Spinal cord (tissue), 10 donors: ENCODE data around the gene TAX1BP1. TPM values are rescaled to one million over a fixed set of nuclear protein-coding genes. Genes with fewer than 3 reads are reported as not detected.

ENCODE experiments used
- DNase-seq, 6 donors: peaks; one replicate each; pipeline versions ENCODE4 v3.0.0 to v3.0.0-alpha.2; 2013 to 2015; ENCODE audit warnings: low spot score in 6 of 6, low read depth in 4 of 6
- H3K27ac ChIP-seq: one replicate; pipeline ENCODE4 v1.5.1; 2013; ENCODE audit warnings: low read depth, low read length, control low read depth
- H3K27me3 ChIP-seq: one replicate; pipeline ENCODE4 v1.6.1; 2013; ENCODE audit warnings: low read length; ENCODE audit not compliant: control insufficient read depth, insufficient read depth
- H3K36me3 ChIP-seq: one replicate; pipeline ENCODE4 v1.6.1; 2013; ENCODE audit warnings: low read length; ENCODE audit not compliant: control insufficient read depth, insufficient read depth
- H3K4me1 ChIP-seq: one replicate; pipeline ENCODE4 v1.6.1; 2013; ENCODE audit warnings: low read length; ENCODE audit not compliant: control insufficient read depth, insufficient read depth
- H3K4me3 ChIP-seq: one replicate; pipeline ENCODE4 v1.5.1; 2013; ENCODE audit warnings: low read depth, low read length, control low read depth
- H3K9me3 ChIP-seq: one replicate; pipeline ENCODE4 v1.6.1; 2013; ENCODE audit warnings: low read length; ENCODE audit not compliant: control insufficient read depth, insufficient read depth
- WGBS: methylation state at CpG from one replicate; pipeline ENCODE4 v1.1.5; 2013; ENCODE audit warnings: missing lambda C conversion rate; ENCODE audit not compliant: insufficient coverage; 5-methylcytosine and 5-hydroxymethylcytosine counted together
- long read RNA-seq, 4 donors: transcript quantifications; one replicate each; lab custom pipeline, GENCODE V29; 2026
- polyA plus RNA-seq, 2 donors: library from polyadenylated mRNA; unstranded; fragments of 120-200 nt; gene quantifications; one replicate each; pipeline ENCODE4 v1.2.1, GENCODE V29; 2013; ENCODE audit not compliant: insufficient read length in 2 of 2
- total RNA-seq, 2 donors: library from RNA; depleted of rRNA in 1 of 2; stranded (reverse); fragments of 120-200 nt in 1 of 2; fragments of >200 nt in 1 of 2; gene quantifications; one replicate each; pipeline versions ENCODE4 v1.2.3 to v1.2.4, GENCODE V29; 2013 to 2014
- donor health status: healthy.

TAX1BP1 gene
- total RNA-seq = 100 to 1,000 TPM in 1 of 2 donors, 10 to 100 TPM in 1; 98.5 to 119 TPM
- 100 to 1,000 TPM in 1 of 2 donors, 10 to 100 TPM in 1; 91.2 to 115 TPM for polyA plus RNA-seq
- long read RNA-seq, donor 1, transcript TAX1BP1-201 (17 exons, 2,478 nt) = major isoform, 24 of 79 reads
- long read RNA-seq, donor 1, transcript TAX1BP1-202 (17 exons, 2,892 nt) = minor isoform, 5 of 79 reads
- long read RNA-seq, donor 1, partial matches to known transcripts = 49 of 79 reads
- long read RNA-seq, donor 1, other reads (novel, unspliced or antisense) = 0 of 79 reads
- long read RNA-seq, donor 2, partial matches to known transcripts = 37 of 39 reads
- long read RNA-seq, donor 2, other reads (novel, unspliced or antisense) = 0 of 39 reads
- long read RNA-seq, donor 3, transcript TAX1BP1-201 (17 exons, 2,478 nt) = major isoform, 5 of 56 reads
- long read RNA-seq, donor 3, partial matches to known transcripts = 46 of 56 reads
- long read RNA-seq, donor 3, other reads (novel, unspliced or antisense) = 0 of 56 reads
- long read RNA-seq, donor 4, partial matches to known transcripts = 36 of 41 reads
- long read RNA-seq, donor 4, other reads (novel, unspliced or antisense) = 0 of 41 reads

- under 1% methylated on average over 38 of the region's 41 CpGs for WGBS
- peaks cover 3% of the 10 kb centered on the region for H3K4me1 ChIP-seq
- H3K36me3 ChIP-seq = no peaks in the 10 kb centered on the region
- no peaks in the 10 kb centered on the region for H3K27me3 ChIP-seq
- H3K9me3 ChIP-seq = no peaks in the 10 kb centered on the region
- peak within 1 kb of the TSS; percentile 76 for H3K4me3 ChIP-seq
- peak; percentile 86 to 98 (median 89) for DNase-seq
- H3K27ac ChIP-seq = peak within 1 kb of the TSS; percentile 95
These were observed at the start of gene TAX1BP1 for GRCh38 chr7:27739909-27740448. Gene TAX1BP1, plus strand, starts transcription at chr7:27740162. Its CDS starts 8,363 bp downstream, at chr7:27748525.

GRCh38 chr7:27690649-27691048 is 49.3 kb upstream of the TAX1BP1 start:
- DNase-seq = no peak
- Histone ChIP-seq H3K36me3 (no peaks in the 10 kb centered on the region), H3K27ac (no peak overlapping the region), H3K4me1 (no peaks in the 10 kb centered on the region), H3K4me3 (no peak overlapping the region), H3K9me3 (no peaks in the 10 kb centered on the region), H3K27me3 (no peaks in the 10 kb centered on the region)

GRCh38 chr7:27693794-27694193 is 46.2 kb upstream of the TAX1BP1 start:
- H3K9me3 ChIP-seq = no peaks in the 10 kb centered on the region
- no peaks in the 10 kb centered on the region for H3K36me3 ChIP-seq
- no peaks in the 10 kb centered on the region for H3K4me1 ChIP-seq
- WGBS = 42% methylated on average over 1 of the region's 3 CpGs
- no peak for DNase-seq
- H3K27ac ChIP-seq = no peak overlapping the region
- H3K27me3 ChIP-seq = no peaks in the 10 kb centered on the region
- no peak overlapping the region for H3K4me3 ChIP-seq

- H3K27ac ChIP-seq = no peak overlapping the region
- no peaks in the 10 kb centered on the region for H3K4me1 ChIP-seq
- no peaks in the 10 kb centered on the region for H3K27me3 ChIP-seq
- H3K4me3 ChIP-seq = no peak overlapping the region
- WGBS = 91% methylated on average over 2 of the region's 4 CpGs
- no peaks in the 10 kb centered on the region for H3K36me3 ChIP-seq
- no peaks in the 10 kb centered on the region for H3K9me3 ChIP-seq
- DNase-seq = no peak
These were observed 44.9 kb upstream of the TAX1BP1 start for GRCh38 chr7:27695096-27695495.

- H3K36me3 ChIP-seq = no peaks in the 10 kb centered on the region
- no peaks in the 10 kb centered on the region for H3K27me3 ChIP-seq
- no peak overlapping the region for H3K27ac ChIP-seq
- no peak overlapping the region for H3K4me3 ChIP-seq
- DNase-seq = peak in 1 of 6 donors; percentile 21
- 51% methylated on average over 3 of the region's 3 CpGs for WGBS
- no peaks in the 10 kb centered on the region for H3K9me3 ChIP-seq
- H3K4me1 ChIP-seq = no peaks in the 10 kb centered on the region
These were observed 42.0 kb upstream of the TAX1BP1 start for GRCh38 chr7:27697861-27698430.

- no CpG with 5 or more reads among the region's 2 CpGs for WGBS
- no peak overlapping the region for H3K4me3 ChIP-seq
- no peak overlapping the region for H3K27ac ChIP-seq
- H3K4me1 ChIP-seq = no peaks in the 10 kb centered on the region
- H3K27me3 ChIP-seq = no peaks in the 10 kb centered on the region
- no peaks in the 10 kb centered on the region for H3K9me3 ChIP-seq
- no peaks in the 10 kb centered on the region for H3K36me3 ChIP-seq
- no peak for DNase-seq
These were observed 40.2 kb upstream of the TAX1BP1 start for GRCh38 chr7:27699751-27700150.

GRCh38 chr7:27700501-27700900 is 39.5 kb upstream of the TAX1BP1 start:
- Histone ChIP-seq H3K36me3 (no peaks in the 10 kb centered on the region), H3K4me3 (no peak overlapping the region), H3K4me1 (no peaks in the 10 kb centered on the region), H3K27me3 (no peaks in the 10 kb centered on the region), H3K9me3 (no peaks in the 10 kb centered on the region), H3K27ac (no peak overlapping the region)
- DNase-seq = peak in 2 of 6 donors; percentile 43 to 64
- WGBS = no CpG with 5 or more reads among the region's 6 CpGs

GRCh38 chr7:27703181-27703580 is 36.8 kb upstream of the TAX1BP1 start:
- Histone ChIP-seq H3K9me3 (no peaks in the 10 kb centered on the region), H3K27me3 (no peaks in the 10 kb centered on the region), H3K36me3 (no peaks in the 10 kb centered on the region), H3K27ac (no peak overlapping the region), H3K4me1 (no peaks in the 10 kb centered on the region), H3K4me3 (no peak overlapping the region)
- no CpG with 5 or more reads among the region's 1 CpG for WGBS
- DNase-seq = no peak

GRCh38 chr7:27704422-27705199 is 35.4 kb upstream of the TAX1BP1 start:
- Histone ChIP-seq H3K36me3 (no peaks in the 10 kb centered on the region), H3K27ac (no peak overlapping the region), H3K9me3 (no peaks in the 10 kb centered on the region), H3K27me3 (no peaks in the 10 kb centered on the region), H3K4me3 (no peak overlapping the region), H3K4me1 (no peaks in the 10 kb centered on the region)
- WGBS = 83% methylated on average over 2 of the region's 3 CpGs
- DNase-seq = no peak
